CD14-positive monocyte (primary cell): Measurements from ENCODE around the gene MARK4. TPM values are rescaled to one million over a fixed set of nuclear protein-coding genes. Genes with fewer than 3 reads are reported as not detected.

ENCODE experiments used
- DNase-seq, 3 donors: peaks; one replicate each; pipeline ENCODE4 v3.0.0-alpha.2; 2011 to 2022
- H2AFZ ChIP-seq: 2 replicates; pipeline ENCODE4 v1.6.0; 2012; ENCODE audit warnings: mild to moderate bottlenecking, low read depth, low read length, inconsistent platforms; ENCODE audit not compliant: insufficient read depth, poor library complexity, severe bottlenecking
- H3K27ac ChIP-seq, 2 donors: 1 replicate in 1 of 2; 2 replicates in 1 of 2; pipeline ENCODE4 v1.5.1; 2012 to 2013; ENCODE audit warnings: low read length in 2 of 2, control low read depth in 1 of 2, inconsistent platforms in 1 of 2, low read depth in 1 of 2, mild to moderate bottlenecking in 1 of 2
- H3K27me3 ChIP-seq, 2 donors: one replicate each; pipeline versions ENCODE4 v1.6.0 to v1.6.1; 2011 to 2013; ENCODE audit warnings: low read length in 2 of 2; ENCODE audit not compliant: control insufficient read depth in 2 of 2, insufficient read depth in 2 of 2
- H3K36me3 ChIP-seq, 2 donors: replicated peaks in 1 of 2; 1 replicate in 1 of 2; 2 replicates in 1 of 2; pipeline versions ENCODE4 v1.5.1 to v1.6.1; 2012 to 2013; ENCODE audit warnings: low read length in 2 of 2, control low read depth in 1 of 2, inconsistent platforms in 1 of 2, mild to moderate bottlenecking in 1 of 2; ENCODE audit not compliant: insufficient read depth in 2 of 2, control insufficient read depth in 1 of 2
- H3K4me1 ChIP-seq, 2 donors: 1 replicate in 1 of 2; 2 replicates in 1 of 2; pipeline versions ENCODE4 v1.5.1 to v1.6.1; 2012 to 2013; ENCODE audit warnings: low read length in 2 of 2, control low read depth in 1 of 2, inconsistent platforms in 1 of 2, mild to moderate bottlenecking in 1 of 2, moderate library complexity in 1 of 2; ENCODE audit not compliant: insufficient read depth in 2 of 2, control insufficient read depth in 1 of 2
- H3K4me2 ChIP-seq: replicated peaks from 2 replicates; pipeline ENCODE3; 2012; ENCODE audit warnings: low read length, moderate library complexity, mild to moderate bottlenecking; ENCODE audit not compliant: poor library complexity, severe bottlenecking; ENCODE audit errors: extremely low read depth
- H3K4me3 ChIP-seq, 3 experiments: fragments of 200-600 bp in 1 of 3; sonication (generic) in 1 of 3; replicated peaks in 1 of 3; 1 replicate in 2 of 3; 2 replicates in 1 of 3; pipeline ENCODE4 v1.5.1; 2011 to 2013; ENCODE audit warnings: low read length in 3 of 3, mild to moderate bottlenecking in 3 of 3, control low read depth in 2 of 3, low read depth in 2 of 3, inconsistent platforms in 1 of 3, moderate library complexity in 1 of 3
- H3K79me2 ChIP-seq: 2 replicates; pipeline ENCODE4 v1.6.0; 2012; ENCODE audit warnings: mild to moderate bottlenecking, control low read depth, inconsistent platforms, low read length, moderate library complexity; ENCODE audit not compliant: insufficient read depth
- H3K9ac ChIP-seq: 2 replicates; pipeline ENCODE4 v1.6.0; 2017; ENCODE audit warnings: low read length, mild to moderate bottlenecking; ENCODE audit not compliant: insufficient read depth, poor library complexity, severe bottlenecking
- H3K9me3 ChIP-seq, 2 donors: replicated peaks in 1 of 2; 1 replicate in 1 of 2; 2 replicates in 1 of 2; pipeline versions ENCODE4 v1.5.1 to v1.6.1; 2012 to 2013; ENCODE audit warnings: low read length in 2 of 2, control low read depth in 1 of 2; ENCODE audit not compliant: control insufficient read depth in 1 of 2, insufficient read depth in 1 of 2
- H4K20me1 ChIP-seq: 2 replicates; pipeline ENCODE4 v1.6.0; 2012; ENCODE audit warnings: mild to moderate bottlenecking, low read length, control low read depth, moderate library complexity; ENCODE audit not compliant: insufficient read depth
- H3K27ac Mint-ChIP-seq, 7 donors: one replicate each; pipeline ENCODE4 v1.8.0; 2020; ENCODE audit warnings: mild to moderate bottlenecking in 7 of 7, mixed read lengths in 7 of 7, moderate library complexity in 6 of 7, inconsistent platforms in 2 of 7
- H3K27me3 Mint-ChIP-seq, 3 donors: one replicate each; pipeline ENCODE4 v1.8.0; 2021 to 2022; ENCODE audit warnings: low read depth in 3 of 3, mild to moderate bottlenecking in 3 of 3, mixed read lengths in 3 of 3, moderate library complexity in 3 of 3, inconsistent platforms in 1 of 3
- H3K36me3 Mint-ChIP-seq, 2 donors: one replicate each; pipeline ENCODE4 v1.8.0; 2020; ENCODE audit warnings: mixed read lengths in 2 of 2, inconsistent platforms in 1 of 2, mild to moderate bottlenecking in 1 of 2
- H3K4me1 Mint-ChIP-seq: one replicate; pipeline ENCODE4 v1.8.0; 2020; ENCODE audit warnings: mild to moderate bottlenecking, mixed read lengths
- H3K4me3 Mint-ChIP-seq, 2 donors: one replicate each; pipeline ENCODE4 v1.8.0; 2020; ENCODE audit warnings: mild to moderate bottlenecking in 2 of 2, mixed read lengths in 2 of 2, moderate library complexity in 1 of 2
- H3K9me3 Mint-ChIP-seq, 7 donors: one replicate each; pipeline ENCODE4 v1.8.0; 2020 to 2022; ENCODE audit warnings: mixed read lengths in 7 of 7, mild to moderate bottlenecking in 6 of 7, moderate library complexity in 6 of 7, inconsistent platforms in 2 of 7
- CTCF ChIP-seq: fragments of 200-600 bp; IDR thresholded peaks from one replicate; pipeline ENCODE4 v1.8.0; 2022; ENCODE audit warnings: antibody characterized with exemption, mild to moderate bottlenecking
- WGBS: methylation state at CpG from one replicate; pipeline ENCODE4 v1.1.5; 2013; ENCODE audit warnings: missing lambda C conversion rate; ENCODE audit not compliant: insufficient coverage; 5-methylcytosine and 5-hydroxymethylcytosine counted together
- intact Hi-C, 2 donors: fragments of 100-400 bp; cut with micrococcal nuclease; formaldehyde crosslinking; loops; one replicate each; pipeline versions ENCODE4 v1.15.0 to v1.15.1; 2023
- polyA plus RNA-seq, 3 donors: library from polyadenylated mRNA; depleted of rRNA in 1 of 3; unstranded in 2 of 3; stranded (reverse) in 1 of 3; fragments of 300-500 nt in 2 of 3; fragments of >200 nt in 1 of 3; fragmentation: Illumina TruSeq in 2 of 3; gene quantifications; 1 replicate in 2 of 3; 2 replicates in 1 of 3; pipeline ENCODE4 v1.2.3, GENCODE V29; 2012 to 2021

Gene MARK4
- polyA plus RNA-seq, 3 donors = 0.59 to 18.4 (median 0.69) TPM

DNA sequence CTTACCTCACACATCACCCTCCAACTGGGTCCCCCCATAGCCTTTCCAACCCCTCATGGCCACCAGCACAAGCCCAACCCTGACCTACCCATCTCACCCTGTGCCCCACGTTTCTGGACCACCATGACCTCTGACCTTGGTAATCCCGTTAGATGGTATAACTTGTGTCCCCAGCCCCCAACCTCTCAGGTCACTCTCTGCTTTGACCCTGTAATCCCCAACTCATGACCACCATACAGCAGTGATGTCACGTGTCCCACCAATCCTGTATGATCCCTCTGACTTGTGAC is 98.0 kb downstream of the MARK4 start:
- Mint-ChIP-seq H3K9me3 (peaks cover 0 to 1% (median 0%) of the 10 kb centered on the region in 7 donors), H3K27me3 (peaks cover 11 to 29% (median 21%) of the 10 kb centered on the region in 3 donors), H3K4me1 (no peaks in the 10 kb centered on the region), H3K4me3 (no peak overlapping the region), H3K36me3 (peaks cover 30 to 36% of the 10 kb centered on the region in 2 donors), H3K27ac (peak overlapping the region in 1 of 7 donors; percentile 10)
- 72% methylated on average over 3 of the region's 3 CpGs for WGBS
- H3K27me3 ChIP-seq = peaks cover 0 to 14% of the 10 kb centered on the region in 2 donors
- no peak overlapping the region for H3K4me2 ChIP-seq
- no peaks in the 10 kb centered on the region for H3K4me1 ChIP-seq
- H4K20me1 ChIP-seq = no peaks in the 10 kb centered on the region
- DNase-seq = no peak
- peaks cover 24 to 33% of the 10 kb centered on the region in 2 donors for H3K36me3 ChIP-seq
- no peaks in the 10 kb centered on the region for H3K9me3 ChIP-seq
- no peak overlapping the region for H2AFZ ChIP-seq
- intact Hi-C loops = loop anchor here in 1 of 2 donors (10.0 kb wide), 1 partner anchor 204 kb away; no protein-coding TSS in a partner anchor
- H3K9ac ChIP-seq = no peak overlapping the region
- no peak overlapping the region for H3K4me3 ChIP-seq
- no peaks in the 10 kb centered on the region for H3K79me2 ChIP-seq
- no peak overlapping the region for H3K27ac ChIP-seq
- no peak for TF ChIP-seq CTCF

GRCh38 chr19:45349430-45349941 is 98.4 kb downstream of the MARK4 start:
- no peaks in the 10 kb centered on the region for H3K4me1 Mint-ChIP-seq
- 91% methylated on average over 15 of the region's 17 CpGs for WGBS

More at GRCh38 chr19:45349430-45349941, 98.4 kb downstream of the MARK4 start:
- peak overlapping the region in 1 of 7 donors; percentile 17 for H3K27ac Mint-ChIP-seq
- H3K36me3 Mint-ChIP-seq = peaks cover 33 to 41% of the 10 kb centered on the region in 2 donors
- H3K27me3 Mint-ChIP-seq = peaks cover 10 to 26% (median 21%) of the 10 kb centered on the region in 3 donors
- Histone ChIP-seq H3K4me1 (no peaks in the 10 kb centered on the region), H3K4me2 (no peak overlapping the region), H3K27me3 (peaks cover 0 to 14% of the 10 kb centered on the region in 2 donors), H3K79me2 (no peaks in the 10 kb centered on the region), H3K9ac (no peak overlapping the region), H3K36me3 (peaks cover 24 to 37% of the 10 kb centered on the region in 2 donors), H3K27ac (no peak overlapping the region), H3K9me3 (no peaks in the 10 kb centered on the region), H3K4me3 (no peak overlapping the region), H4K20me1 (no peaks in the 10 kb centered on the region), H2AFZ (no peak overlapping the region)
- intact Hi-C loops = loop anchor here in 1 of 2 donors (10.0 kb wide), 1 partner anchor 205 kb away; no protein-coding TSS in a partner anchor
- H3K9me3 Mint-ChIP-seq = peaks cover 0 to 1% (median 0%) of the 10 kb centered on the region in 7 donors
- TF ChIP-seq CTCF = no peak
- no peak for DNase-seq
- H3K4me3 Mint-ChIP-seq = no peak overlapping the region
